HG02610 (cell line): ENCODE measurements around the gene ATG4B.

Source experiments
- ATAC-seq: cut with Tn5 transposase; IDR thresholded peaks from one replicate; pipeline ENCODE4 v1.9.1; 2021; ENCODE audit warnings: mild to moderate bottlenecking, moderate library complexity; ENCODE audit not compliant: unreplicated experiment

ATG4B gene

DNA sequence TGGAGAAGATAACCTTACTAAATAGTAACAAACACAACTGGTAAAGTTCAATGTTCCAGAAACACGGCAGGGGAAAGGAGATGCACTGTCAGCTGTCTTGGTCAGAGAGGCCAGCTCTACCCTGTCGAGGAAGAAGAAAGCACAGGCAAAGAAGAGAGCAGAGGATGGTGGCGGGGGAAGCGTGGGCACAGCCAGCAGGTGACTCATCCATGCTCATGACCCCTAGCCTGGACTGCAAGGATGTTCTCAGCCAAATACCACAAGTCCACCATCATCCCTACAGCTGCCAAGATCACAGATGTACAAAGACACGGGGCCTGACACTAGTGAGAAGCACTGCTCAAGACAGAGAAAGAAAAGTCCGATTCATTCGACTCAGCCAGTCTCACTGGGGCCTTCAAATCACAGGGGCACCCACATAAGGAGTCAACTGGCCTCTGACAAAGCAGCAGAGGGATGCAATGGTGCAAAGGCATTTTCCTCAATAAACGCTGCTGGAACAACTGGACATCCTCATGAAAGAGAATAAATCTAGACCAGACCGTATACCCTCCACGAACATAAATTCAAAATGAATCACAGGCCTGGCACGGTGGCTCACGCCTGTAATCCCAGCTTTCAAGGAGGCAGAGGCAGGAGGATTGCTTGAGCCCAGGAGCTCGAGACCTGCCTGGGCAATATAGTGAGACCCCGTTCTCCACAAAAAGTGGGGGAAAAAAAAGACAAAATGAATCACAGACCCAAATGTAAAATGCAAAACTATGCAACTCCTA is 43.5 kb downstream of the ATG4B start:
- ATAC-seq, result no peak

DNA sequence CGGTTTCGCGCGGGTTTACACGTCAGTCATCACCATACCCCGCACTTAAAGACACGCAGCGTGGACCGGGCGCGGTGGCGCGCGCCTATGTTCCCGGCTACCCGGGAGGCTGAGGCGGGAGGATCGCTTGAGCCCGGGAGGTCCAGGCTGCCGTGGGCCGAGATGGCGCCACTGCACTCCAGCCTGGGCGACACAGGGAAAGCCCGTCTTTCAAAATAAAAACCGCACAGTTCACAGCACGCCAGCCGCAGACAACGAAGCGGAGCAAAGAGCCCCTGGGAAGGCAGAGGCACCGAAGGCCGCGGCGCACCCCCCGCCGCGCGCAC is 48.8 kb downstream of the ATG4B start:
- ATAC-seq, result peak; percentile 10

DNA sequence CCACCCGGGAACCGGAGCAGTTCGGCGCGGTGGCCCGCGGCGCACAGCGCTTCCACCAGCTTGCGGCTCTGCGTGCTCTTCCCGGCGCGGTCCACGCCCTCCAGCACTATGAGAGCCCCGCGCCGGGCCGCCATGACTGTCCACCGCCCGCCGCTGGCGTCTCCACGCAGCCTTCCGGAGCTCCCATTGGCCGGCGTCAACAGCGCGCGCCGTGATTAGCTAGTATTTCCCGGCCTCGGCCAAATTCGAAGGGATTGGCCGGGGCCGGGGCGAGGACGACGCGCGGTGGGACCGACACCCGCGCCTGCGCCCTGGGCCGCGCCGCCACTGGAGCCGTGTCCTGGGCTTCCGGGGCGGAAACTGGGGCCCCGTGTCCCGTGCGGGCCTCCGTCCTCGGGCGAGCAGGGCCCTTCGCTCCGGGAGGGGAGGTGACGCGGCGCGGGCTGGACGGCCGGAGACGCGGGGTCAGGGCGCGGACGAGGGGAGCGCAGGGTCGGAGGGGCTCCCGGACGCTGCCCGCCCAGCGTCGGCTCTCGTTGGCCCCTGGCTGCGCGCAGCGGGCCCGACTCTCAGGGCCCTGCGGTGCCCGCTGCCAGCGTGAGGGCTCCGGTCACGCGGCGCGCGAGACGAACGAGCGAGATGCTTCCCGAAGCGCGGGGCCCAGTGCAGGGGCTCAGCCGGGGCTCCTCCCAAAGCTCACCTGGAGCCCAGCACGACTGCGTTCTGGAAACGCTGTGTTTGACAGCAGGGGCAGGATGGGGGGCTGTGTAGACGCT is 49.3 kb downstream of the ATG4B start, which contains the start of gene DTYMK:
TSS of gene DTYMK (minus strand) at position 166 of the 776 bp plus-strand sequence. CDS start at position 134, 32 bp downstream.
- ATAC-seq, result peak; percentile 90

DNA sequence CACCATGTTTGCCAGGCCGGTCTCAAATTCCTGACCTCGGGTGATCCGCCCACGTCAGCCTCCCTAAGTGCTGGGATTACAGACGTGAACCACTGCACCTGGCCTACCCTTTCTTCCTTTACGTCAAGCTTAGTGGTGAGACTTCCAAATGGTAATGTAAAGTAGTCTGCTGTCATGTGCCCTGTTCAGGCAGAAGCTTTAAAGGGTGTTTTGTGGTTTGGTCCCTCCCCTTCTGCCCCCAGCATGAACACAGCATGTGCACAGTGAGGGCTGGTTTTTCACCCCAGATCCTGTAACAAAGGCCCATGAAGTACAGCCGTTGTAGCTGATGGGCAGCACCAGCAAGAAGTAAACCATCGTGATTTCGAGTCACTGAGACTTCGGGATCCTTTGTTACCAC is 51.8 kb downstream of the ATG4B start:
- ATAC-seq, result no peak

DNA sequence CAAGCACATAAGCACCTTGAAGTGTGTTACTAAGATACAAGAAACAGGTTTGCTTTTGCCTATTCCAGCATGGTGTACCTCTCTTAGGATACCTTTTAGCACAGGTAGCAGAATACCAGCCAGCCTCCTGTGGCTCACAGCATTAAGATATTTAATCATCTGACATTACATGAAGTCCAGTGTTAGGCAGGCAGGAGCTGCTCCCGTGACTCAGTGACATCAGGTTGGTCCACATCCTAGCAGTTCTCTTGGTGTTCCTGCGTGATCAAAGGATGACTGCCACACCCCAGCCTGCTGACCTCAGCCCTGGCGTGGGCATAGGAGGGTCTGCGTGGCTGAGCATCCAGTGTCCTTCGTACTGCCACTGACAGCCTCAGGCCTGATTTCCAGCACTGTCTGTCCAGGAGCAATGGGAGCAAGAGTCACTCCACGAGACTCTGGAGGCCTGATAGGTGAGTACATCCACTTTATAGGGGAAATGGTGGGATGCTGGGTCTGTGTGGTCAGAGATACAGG is 52.8 kb downstream of the ATG4B start:
- no peak for ATAC-seq

DNA sequence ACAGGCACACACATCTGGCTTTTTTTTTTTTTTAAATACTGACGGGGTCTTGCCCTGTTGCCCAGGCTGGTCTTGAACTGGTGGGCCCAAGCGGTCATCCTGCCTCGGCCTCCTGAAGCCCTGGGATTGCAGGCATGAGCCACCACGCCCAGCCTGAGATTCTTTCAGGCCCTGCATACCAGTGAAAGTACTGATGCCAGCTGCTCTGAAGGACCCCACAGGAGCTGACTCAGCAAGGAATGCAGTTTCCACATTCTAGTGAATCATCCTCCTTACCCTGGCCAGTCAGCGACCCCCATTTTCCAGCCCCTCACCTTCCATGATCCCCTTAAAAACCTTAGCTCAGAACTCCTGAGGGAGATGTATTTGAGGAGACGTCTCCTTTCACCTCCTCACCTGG is 55.0 kb downstream of the ATG4B start:
- no peak for ATAC-seq

DNA sequence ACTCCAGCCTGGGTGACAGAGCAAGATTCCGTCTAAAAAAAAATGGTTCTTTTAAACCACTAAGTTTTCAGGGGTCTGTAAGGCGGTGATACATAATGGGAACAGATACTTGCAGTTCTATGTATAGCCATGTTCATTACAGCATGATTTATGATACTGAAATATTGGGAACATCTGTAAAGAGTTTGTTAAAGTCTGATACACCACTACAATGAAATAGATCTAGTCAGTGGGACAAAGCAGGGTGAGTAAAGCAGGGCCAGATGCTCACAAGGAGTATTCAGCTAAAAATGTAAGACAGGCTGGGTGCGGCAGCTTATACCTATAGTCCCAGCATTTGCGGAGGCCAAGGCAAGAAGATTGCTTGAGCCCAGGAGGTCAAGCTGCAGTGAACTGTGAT is 58.2 kb downstream of the ATG4B start:
- ATAC-seq, result no peak

DNA sequence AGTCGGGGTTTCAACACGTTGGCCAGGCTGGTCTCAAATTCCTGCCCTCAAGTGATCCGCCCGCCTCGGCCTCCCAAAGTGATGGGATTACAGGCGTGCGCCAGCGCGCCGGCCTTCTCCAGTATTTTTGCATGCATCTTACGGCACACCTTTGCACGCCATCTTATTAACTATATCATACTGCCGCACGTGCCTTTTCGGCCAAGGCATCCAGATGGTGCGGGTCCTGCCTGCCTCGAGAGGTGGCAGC is 63.6 kb downstream of the ATG4B start:
- ATAC-seq, result no peak

DNA sequence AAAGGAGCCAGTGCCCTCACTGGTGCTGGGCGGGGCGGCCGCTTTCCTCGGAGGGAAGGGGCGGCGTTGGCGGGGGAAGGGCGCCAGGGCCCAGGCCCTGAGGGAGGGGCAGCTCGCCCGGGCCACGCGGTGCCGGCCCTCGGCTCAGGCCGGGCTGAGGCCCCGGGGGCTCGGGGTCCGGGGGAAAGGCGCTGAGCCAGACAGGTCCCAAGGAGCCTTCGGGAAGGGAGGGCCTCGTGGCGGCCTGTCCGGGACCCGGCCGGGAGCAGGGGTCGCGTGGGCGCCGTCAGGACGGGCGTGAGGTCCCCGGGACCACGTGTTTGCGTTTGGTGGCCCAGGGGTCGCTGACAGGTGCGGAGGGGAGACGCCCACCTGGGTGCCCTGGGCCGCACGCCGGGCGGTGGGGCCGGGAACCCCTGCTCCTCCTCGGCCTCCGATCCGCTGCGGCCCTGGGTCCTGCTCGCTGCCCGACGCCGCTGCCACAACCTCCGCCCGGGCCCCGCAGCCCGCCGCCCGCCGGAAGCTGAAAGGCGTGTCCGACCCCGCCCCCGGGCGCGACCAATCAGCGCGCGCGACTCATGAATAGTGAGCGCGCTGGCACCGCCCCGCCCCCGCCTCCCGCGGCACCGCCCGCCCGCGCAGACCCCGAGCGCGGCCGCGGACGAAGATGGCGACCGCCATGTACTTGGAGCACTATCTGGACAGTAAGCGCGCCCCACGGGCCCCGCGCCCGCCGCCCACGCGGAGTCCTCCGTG is 64.1 kb downstream of the ATG4B start, which contains the start of gene ING5:
TSS of gene ING5 (plus strand) at position 641 of the 756 bp plus-strand sequence. CDS start at position 668, 27 bp downstream.
- ATAC-seq, result peak; percentile 58

DNA sequence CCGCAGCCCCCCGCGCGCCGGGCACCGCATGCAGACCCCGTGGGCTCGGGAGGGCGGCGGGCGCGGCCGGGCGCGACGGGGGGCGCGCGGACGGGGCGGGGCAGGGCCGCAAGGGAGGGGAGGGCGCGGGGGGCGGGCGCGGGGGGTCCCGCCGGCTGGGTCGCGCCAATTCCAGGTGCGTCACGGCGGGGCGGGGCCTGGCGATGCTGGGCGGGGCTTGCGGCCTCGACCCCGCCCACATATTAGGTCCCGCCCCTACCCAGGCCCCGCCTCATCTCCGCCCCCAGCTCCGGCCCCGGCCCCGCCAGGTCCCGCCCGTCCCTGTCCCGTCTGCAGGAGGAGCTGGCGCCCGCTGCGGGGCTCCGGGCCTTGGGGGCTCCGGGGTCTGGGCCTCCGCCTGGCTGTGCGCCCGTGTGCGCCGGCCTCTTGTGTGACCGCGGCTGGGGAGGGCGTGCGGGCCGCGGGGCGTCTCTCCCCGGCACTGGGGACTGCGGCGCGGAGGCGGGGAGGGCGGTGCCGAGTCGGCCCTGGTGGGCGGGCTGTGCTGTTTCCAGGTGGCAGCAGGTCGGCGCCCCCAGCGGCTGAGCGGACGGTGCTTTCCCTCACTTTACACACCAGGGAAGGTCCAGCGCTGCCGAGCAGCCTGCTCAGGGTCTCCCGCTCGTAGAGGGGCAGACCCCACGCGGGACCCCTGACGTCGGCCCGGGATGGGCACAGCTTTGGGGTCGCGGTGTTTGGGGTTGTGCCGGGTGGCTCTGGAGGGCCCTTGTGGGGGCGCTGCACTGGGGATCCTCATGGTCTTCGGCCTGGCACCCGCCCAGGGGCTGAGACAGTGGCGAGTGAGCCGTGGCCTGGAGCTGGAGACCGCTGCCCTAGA is 64.9 kb downstream of the ATG4B start:
- ATAC-seq, result peak; percentile 66

DNA sequence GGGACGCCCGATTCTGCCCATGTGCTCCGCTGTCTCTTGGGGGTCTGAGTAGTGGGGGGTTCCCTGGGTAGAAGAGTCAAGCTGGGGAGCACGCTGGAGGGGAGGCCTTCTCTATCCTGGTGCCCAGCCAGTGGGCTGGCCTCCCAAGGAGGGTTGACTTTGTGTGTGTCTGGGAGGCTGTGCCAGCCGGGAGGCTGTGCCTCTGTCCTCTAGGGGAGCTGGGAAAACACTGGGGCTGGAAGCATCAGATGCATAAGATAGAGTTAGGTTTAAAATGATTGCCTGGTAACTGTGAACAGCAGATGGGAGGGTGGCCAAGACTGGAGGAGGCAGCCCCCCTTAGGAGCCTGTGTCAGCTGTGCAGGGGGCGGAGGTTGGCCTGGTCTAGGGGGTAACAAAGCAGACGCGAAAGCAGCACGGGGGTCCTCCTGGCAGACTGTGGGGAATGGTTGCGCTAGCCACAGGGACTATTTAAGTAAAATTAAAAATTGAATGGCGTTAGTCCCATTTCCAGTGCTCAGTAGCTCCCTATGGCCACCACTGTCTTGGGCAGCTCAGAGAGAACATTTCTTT is 65.6 kb downstream of the ATG4B start:
- ATAC-seq, result no peak

DNA sequence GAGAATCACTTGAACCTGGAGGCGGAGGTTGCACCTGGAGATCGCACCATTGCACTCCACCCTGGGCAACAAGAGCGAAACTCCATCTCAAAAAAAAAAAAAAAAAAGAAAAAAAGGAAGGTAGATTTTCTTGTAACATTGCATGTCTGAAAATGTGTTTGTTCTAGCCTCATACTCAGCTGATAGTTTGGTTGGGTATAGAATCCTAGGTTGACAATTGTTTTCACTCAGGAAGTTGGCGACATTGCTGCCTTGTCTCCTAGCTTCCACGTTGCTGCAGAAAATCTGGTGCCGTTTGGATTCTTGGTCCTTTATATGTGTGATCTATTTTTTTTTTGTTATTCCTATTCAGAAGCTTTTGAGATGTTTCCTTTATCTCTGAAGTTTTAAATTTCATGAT is 69.0 kb downstream of the ATG4B start:
- no peak for ATAC-seq

DNA sequence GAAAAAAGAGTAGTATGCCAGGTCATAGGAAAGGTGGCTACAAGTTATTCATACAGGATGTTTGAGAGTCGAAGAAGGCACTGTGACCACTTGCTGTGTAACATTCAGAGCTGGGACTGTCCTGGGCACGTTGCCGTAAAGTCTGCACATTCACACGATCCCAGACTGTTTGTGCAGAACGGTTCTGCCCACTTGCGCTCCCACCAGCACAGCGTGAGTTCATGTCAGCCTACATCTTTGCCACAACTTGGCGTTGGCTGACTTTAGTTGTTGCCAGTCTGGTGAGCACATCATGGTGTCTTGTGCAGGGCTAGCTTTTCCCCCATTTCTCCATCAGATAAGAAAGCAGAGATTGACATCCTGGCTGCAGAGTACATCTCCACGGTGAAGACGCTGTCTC is 71.4 kb downstream of the ATG4B start:
- no peak for ATAC-seq

DNA sequence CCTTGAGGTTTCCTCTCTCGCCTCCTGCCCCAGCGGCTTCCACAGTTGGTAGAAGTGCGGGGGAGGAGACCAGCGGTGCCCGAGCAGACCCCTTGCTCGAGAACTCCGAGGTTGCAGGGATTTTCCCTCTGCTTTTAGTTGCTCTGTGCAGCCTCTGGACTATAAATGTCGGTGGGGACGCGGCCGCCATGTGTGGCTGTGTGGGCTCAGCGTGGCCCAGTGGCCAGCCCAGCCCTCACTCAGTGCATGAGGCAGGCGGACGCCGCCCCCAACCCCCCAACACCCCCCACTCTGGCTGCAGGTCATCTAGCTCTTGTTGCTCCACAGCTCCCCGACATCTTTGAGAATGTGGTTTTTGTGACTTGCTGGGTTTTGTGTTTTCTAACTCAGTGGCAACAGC is 81.6 kb downstream of the ATG4B start:
- ATAC-seq, result no peak

DNA sequence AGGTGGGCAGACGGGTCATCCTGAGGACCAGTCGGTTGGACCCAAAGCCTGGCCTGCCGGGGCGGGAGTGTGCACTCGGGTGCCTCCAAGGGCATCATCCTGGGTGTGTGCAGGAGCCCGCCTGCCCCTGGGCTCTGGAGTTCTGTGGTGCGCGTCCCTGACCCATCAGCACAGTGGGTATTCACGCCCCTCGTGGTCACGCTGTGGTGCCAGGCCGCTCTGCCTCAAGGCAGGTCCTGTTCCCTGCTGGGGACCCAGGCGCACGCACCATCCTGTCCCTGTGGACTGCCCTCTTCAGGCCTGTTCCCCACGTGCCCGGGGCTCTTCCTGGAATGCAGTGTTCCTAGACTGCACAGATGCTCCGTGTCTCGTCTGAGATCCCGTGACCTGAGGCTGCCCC is 82.6 kb downstream of the ATG4B start:
- no peak for ATAC-seq

DNA sequence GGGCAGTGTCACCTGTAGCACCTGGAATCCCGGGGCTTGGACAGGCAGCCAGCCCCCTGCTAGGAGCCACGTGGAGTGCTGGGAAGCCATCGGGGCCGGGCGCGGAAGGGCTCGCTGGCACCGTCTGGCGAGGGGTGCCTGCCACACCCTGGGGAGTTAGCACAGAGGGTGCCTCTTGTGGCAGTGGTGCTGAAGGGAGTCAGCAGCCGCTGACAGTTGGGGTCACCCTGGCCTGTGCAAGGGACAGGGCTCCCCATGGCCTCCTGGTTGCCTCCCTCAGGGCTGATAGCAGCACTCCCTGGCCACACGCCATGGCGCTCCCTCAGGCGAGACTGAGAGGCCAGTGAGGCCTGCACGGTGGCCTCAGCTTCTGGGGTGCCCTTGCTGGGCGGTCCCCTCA is 83.1 kb downstream of the ATG4B start:
- ATAC-seq, result no peak

DNA sequence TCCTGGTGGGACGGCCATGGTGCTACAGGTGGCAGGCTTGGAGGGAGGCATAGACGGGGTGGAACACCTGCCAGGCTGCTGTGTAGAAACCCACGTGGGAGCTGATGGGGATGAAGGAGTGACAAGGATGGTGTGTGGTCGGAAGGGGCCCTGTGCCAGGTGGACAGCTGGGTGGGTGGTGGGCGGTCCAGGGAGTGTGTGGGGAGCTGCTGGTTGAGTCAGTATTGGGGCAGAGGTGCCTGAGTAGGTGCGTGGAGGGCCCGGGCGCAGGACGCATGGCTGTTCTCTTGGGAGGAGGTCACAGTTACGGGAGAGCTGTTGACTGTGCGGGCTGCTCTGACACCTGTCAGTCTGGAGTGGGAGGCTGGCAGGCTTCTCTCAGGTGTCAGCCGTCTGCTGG is 84.4 kb downstream of the ATG4B start:
- ATAC-seq, result no peak

DNA sequence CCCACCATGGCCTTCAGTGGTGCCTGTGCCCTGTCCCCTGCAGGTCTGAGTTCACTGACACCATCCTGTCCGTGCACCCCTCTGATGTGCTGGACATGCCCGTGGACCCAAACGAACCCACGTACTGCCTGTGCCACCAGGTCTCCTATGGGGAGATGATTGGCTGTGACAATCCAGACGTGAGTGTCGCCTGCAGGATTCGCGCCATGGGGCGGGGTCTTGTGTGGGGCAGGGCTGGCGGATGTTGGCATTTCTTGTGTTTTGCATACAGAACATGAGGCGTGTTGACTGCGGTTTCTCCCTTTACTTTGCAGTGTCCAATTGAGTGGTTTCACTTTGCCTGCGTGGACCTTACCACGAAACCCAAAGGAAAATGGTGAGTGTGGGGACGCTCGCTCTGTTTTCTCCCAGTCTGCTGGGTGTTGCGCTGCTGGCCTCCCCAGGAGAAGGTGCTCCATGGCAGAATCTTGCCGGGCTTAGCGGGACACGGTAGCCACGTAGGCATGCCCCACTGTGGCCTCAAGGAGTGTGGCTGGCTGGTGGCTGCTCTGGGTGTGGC is 85.5 kb downstream of the ATG4B start:
- ATAC-seq, result no peak
